RWPE2 (cell line): Measurements from ENCODE around the gene ENTPD2.

Experiments
- ATAC-seq: fragments of 200-7000 bp; cut with Tn5 transposase; 3 replicates; pipeline ENCODE4 v1.9.1; 2021; ENCODE audit warnings: low read depth
- DNase-seq: peaks from one replicate; pipeline ENCODE4 v3.0.0-alpha.2; 2020; ENCODE audit warnings: low spot score
- H3K27ac ChIP-seq: fragments of 450-650 bp; 2 replicates; pipeline ENCODE4 v1.5.1; 2017; ENCODE audit warnings: mild to moderate bottlenecking; ENCODE audit not compliant: poor library complexity, severe bottlenecking
- H3K27me3 ChIP-seq: fragments of 250-450 bp; sonication (Bioruptor Pico); 2 replicates; pipeline ENCODE4 v1.5.1; 2021; ENCODE audit warnings: mild to moderate bottlenecking, moderate library complexity; ENCODE audit not compliant: insufficient read depth, poor library complexity, severe bottlenecking
- H3K36me3 ChIP-seq: fragments of 250-450 bp; sonication (Bioruptor Pico); 2 replicates; pipeline ENCODE4 v1.5.1; 2020; ENCODE audit warnings: low read depth, mild to moderate bottlenecking, moderate library complexity
- H3K4me1 ChIP-seq: fragments of 250-450 bp; sonication (Bioruptor Pico); 2 replicates; pipeline ENCODE4 v1.5.1; 2021; ENCODE audit warnings: mild to moderate bottlenecking, moderate library complexity; ENCODE audit not compliant: insufficient read depth, poor library complexity, severe bottlenecking
- H3K4me3 ChIP-seq: fragments of 250-450 bp; sonication (Bioruptor Pico); 2 replicates; pipeline ENCODE4 v1.5.1; 2021; ENCODE audit warnings: mild to moderate bottlenecking, moderate library complexity; ENCODE audit not compliant: severe bottlenecking
- H3K9me3 ChIP-seq: fragments of 250-450 bp; sonication (Bioruptor Pico); 2 replicates; pipeline ENCODE4 v1.5.1; 2021; ENCODE audit warnings: mild to moderate bottlenecking, moderate library complexity; ENCODE audit not compliant: severe bottlenecking
- CTCF ChIP-seq: fragments of 450-650 bp; IDR thresholded peaks from one replicate; pipeline ENCODE4 v1.5.1; 2017; ENCODE audit warnings: mild to moderate bottlenecking, moderate library complexity; ENCODE audit not compliant: poor library complexity, severe bottlenecking

The ENTPD2 gene

DNA sequence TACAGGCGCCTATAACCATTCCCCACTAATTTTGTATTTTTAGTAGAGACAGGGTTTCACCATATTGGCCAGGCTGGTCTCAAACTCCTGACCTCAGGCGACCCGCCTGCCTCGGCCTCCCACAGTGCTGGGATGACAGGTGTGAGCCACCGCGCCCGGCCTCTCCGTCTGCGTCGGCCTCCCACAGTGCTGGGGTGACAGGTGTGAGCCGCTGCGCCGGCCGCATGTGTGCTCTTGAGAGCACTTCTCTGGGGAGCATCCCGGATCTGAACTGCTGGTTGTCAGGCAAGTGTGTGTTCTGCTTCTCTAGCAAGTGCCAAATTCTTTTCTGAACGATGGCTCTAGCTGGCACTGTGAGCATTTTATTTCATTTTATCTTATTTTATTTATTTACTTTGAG, 3.7 kb upstream of the ENTPD2 start:
- no peak for TF ChIP-seq CTCF
- ATAC-seq = no peak
- no peaks in the 10 kb centered on the region for H3K9me3 ChIP-seq
- no peak overlapping the region for H3K27ac ChIP-seq
- no peak for DNase-seq
- peaks cover 15% of the 10 kb centered on the region for H3K4me1 ChIP-seq
- no peaks in the 10 kb centered on the region for H3K27me3 ChIP-seq
- H3K4me3 ChIP-seq = no peak overlapping the region
- no peaks in the 10 kb centered on the region for H3K36me3 ChIP-seq

GRCh38 chr9:137056739-137057415, 3.0 kb upstream of the ENTPD2 start:
- Histone ChIP-seq H3K27me3 (no peaks in the 10 kb centered on the region), H3K9me3 (no peaks in the 10 kb centered on the region), H3K36me3 (no peaks in the 10 kb centered on the region), H3K27ac (no peak overlapping the region), H3K4me1 (peaks cover 9% of the 10 kb centered on the region), H3K4me3 (no peak overlapping the region)
- no peak for ATAC-seq
- TF ChIP-seq CTCF = no peak
- DNase-seq = no peak

DNA sequence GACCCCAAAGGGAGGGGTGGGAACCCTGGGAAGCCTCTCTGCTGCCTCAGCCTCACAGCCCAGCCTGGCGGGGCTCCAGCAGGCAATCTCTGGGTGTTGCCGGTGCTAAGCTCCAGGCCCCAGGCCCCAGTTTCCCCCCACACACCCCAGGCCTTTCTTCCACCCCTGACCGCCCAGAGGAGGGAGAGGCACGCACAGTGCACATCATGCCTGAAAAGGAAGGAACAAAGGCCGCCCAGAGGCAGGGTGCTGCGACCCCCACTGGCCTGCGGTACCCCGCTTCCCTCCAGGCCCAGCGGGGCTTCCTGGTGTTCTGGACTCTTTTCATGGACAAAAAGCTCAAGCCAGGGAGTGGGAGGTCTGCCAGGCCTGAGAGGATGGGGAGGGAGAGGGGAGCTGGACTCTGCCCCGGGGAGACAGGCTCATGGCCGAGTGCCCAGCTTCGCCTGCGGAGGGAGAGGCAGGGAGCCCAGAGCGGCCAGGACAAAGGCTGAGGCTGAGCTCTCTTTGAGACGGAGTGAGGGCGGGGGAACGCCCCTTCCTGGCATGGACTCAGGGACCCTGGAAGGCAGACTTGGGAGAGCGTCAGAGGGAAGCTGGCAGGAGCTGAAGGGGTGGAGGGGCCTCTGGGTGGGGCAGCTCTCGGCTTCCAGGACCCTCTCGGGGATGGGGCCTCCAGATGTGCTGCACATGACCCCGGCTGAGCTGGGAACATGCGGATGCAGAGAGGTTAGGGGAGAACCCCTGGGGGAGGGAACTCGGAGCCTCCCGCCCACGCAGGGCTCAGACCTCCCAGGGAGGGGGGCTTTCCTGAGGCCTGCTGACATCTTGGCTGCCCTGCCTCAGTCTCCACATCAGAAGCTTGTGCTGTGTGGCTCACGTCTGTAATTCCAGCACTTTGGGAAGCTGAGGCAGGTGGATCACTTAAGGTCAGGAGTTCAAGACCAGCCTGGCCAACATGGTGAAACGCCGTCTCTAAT, 1.8 kb upstream of the ENTPD2 start:
- H3K27me3 ChIP-seq = no peaks in the 10 kb centered on the region
- H3K27ac ChIP-seq = no peak overlapping the region
- H3K9me3 ChIP-seq = no peaks in the 10 kb centered on the region
- no peak overlapping the region for H3K4me3 ChIP-seq
- DNase-seq (no peak), ATAC-seq (peak; percentile 18; the same call in 2 of the 3 replicates)
- TF ChIP-seq CTCF = no peak
- H3K36me3 ChIP-seq = no peaks in the 10 kb centered on the region
- peaks cover 7% of the 10 kb centered on the region for H3K4me1 ChIP-seq

DNA sequence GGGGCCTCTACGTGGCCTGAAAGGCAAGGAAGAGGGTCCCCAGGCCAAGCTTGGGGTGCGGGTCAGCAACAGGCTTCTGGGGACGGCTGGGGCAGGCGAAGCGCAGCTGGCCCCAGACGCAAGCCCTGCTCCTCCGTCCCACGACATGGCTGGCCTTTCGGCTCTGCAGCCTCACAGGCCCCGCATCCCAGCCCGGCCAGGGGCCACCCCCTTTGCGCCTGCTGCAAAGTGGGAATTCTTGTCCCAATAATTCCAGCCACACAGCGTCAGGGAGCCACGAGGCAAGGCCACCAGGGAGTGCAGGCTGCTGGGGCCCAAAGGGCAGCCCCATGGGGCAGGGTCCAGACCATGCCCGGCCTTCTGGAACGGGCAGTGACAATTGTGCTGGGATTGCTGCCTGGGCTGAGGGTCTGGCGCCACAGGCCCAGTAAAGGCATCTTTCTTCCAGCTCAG, 1.1 kb upstream of the ENTPD2 start:
- no peaks in the 10 kb centered on the region for H3K9me3 ChIP-seq

More for the DNA sequence above, 1.1 kb upstream of the ENTPD2 start:
- TF ChIP-seq CTCF = no peak
- ATAC-seq = no peak
- Histone ChIP-seq H3K4me1 (peaks cover 7% of the 10 kb centered on the region), H3K27ac (no peak overlapping the region), H3K27me3 (no peaks in the 10 kb centered on the region), H3K4me3 (no peak overlapping the region), H3K36me3 (no peaks in the 10 kb centered on the region)
- no peak for DNase-seq
